ENCODE data around the gene NEO1. TPM values are rescaled to one million over a fixed set of nuclear protein-coding genes. Genes with fewer than 3 reads are reported as not detected.

The NEO1 gene
- polyA plus RNA-seq, 1 donor = 167 TPM

GRCh38 chr15:73026511-73027054 is 25.7 kb upstream of the NEO1 start:
- DNase-seq = no peak

GRCh38 chr15:73028031-73028430 is 24.2 kb upstream of the NEO1 start:
- no peak for DNase-seq

- no peak for DNase-seq
These were observed 23.3 kb upstream of the NEO1 start for GRCh38 chr15:73028831-73029451.

GRCh38 chr15:73030122-73030679 is 22.1 kb upstream of the NEO1 start:
- no peak for DNase-seq

- DNase-seq = no peak
These were observed 20.6 kb upstream of the NEO1 start for GRCh38 chr15:73031648-73032047.

GRCh38 chr15:73033611-73034010 is 18.7 kb upstream of the NEO1 start:
- no peak for DNase-seq

GRCh38 chr15:73034221-73034620 is 18.0 kb upstream of the NEO1 start:
- DNase-seq = no peak

GRCh38 chr15:73035221-73035620 is 17.0 kb upstream of the NEO1 start:
- DNase-seq = no peak

GRCh38 chr15:73038220-73038619 is 14.0 kb upstream of the NEO1 start:
- no peak for DNase-seq

GRCh38 chr15:73046073-73046472 is 6.2 kb upstream of the NEO1 start:
- no peak for DNase-seq

GRCh38 chr15:73047882-73048281 is 4.4 kb upstream of the NEO1 start:
- no peak for DNase-seq

GRCh38 chr15:73048624-73049295 is 3.5 kb upstream of the NEO1 start:
- no peak for DNase-seq

GRCh38 chr15:73049564-73050215 is 2.6 kb upstream of the NEO1 start:
- DNase-seq = no peak

- DNase-seq = no peak
These were observed 1.5 kb upstream of the NEO1 start for GRCh38 chr15:73050561-73051295.

GRCh38 chr15:73051391-73051806 is 864 bp upstream of the NEO1 start:
- no peak for DNase-seq

GRCh38 chr15:73052653-73053397 is 562 bp downstream of the NEO1 start:
- DNase-seq = peak; percentile 81

- no peak for DNase-seq
These were observed 1.1 kb downstream of the NEO1 start for GRCh38 chr15:73053398-73053723.

- DNase-seq = no peak
These were observed 2.2 kb downstream of the NEO1 start for GRCh38 chr15:73054417-73054953.

GRCh38 chr15:73056460-73056859 is 4.2 kb downstream of the NEO1 start:
- DNase-seq = no peak

GRCh38 chr15:73058437-73058836 is 6.2 kb downstream of the NEO1 start:
- DNase-seq = no peak

- DNase-seq = no peak
These were observed 12.9 kb downstream of the NEO1 start for GRCh38 chr15:73065114-73065513.

All from left kidney (tissue), 2 donors.